ENCODE measurements around the gene LRP5. TPM values are rescaled to one million over a fixed set of nuclear protein-coding genes. Genes with fewer than 3 reads are reported as not detected.

Gene LRP5
- total RNA-seq, 2 donors from 2014 or later = 48.3 to 57.1 TPM

GRCh38 chr11:68481579-68482240 lies 169.3 kb downstream of the LRP5 start:
- no peaks in the 10 kb centered on the region for H3K9me3 ChIP-seq
- peaks cover 9% of the 10 kb centered on the region for H3K4me1 ChIP-seq (replicated peaks)
- H3K27ac ChIP-seq = no peak overlapping the region
- DNase-seq (ENCODE audit: low spot score) = no peak
- no peaks in the 10 kb centered on the region for H3K27me3 ChIP-seq (replicated peaks; ENCODE audit: insufficient read depth)
- H3K4me3 ChIP-seq = no peak overlapping the region
- 69% methylated on average over 6 of the region's 6 CpGs for WGBS
- intact Hi-C loops (cut with DNase I) = no loop called here
- no peaks in the 10 kb centered on the region for H3K36me3 ChIP-seq
- TF ChIP-seq POLR2A (IDR thresholded peaks at IDR 0.05) = no peak
- TF ChIP-seq, protein P1, sequence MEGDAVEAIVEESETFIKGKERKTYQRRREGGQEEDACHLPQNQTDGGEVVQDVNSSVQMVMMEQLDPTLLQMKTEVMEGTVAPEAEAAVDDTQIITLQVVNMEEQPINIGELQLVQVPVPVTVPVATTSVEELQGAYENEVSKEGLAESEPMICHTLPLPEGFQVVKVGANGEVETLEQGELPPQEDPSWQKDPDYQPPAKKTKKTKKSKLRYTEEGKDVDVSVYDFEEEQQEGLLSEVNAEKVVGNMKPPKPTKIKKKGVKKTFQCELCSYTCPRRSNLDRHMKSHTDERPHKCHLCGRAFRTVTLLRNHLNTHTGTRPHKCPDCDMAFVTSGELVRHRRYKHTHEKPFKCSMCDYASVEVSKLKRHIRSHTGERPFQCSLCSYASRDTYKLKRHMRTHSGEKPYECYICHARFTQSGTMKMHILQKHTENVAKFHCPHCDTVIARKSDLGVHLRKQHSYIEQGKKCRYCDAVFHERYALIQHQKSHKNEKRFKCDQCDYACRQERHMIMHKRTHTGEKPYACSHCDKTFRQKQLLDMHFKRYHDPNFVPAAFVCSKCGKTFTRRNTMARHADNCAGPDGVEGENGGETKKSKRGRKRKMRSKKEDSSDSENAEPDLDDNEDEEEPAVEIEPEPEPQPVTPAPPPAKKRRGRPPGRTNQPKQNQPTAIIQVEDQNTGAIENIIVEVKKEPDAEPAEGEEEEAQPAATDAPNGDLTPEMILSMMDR (IDR thresholded peaks at IDR 0.05) = no peak
- no peak for TF ChIP-seq POLR2AphosphoS5 (IDR thresholded peaks at IDR 0.05)

- intact Hi-C loops (cut with DNase I) = no loop called here
- Histone ChIP-seq H3K4me1 (replicated peaks) (no peaks in the 10 kb centered on the region), H3K36me3 (no peaks in the 10 kb centered on the region), H3K27ac (no peak overlapping the region), H3K9me3 (no peaks in the 10 kb centered on the region), H3K4me3 (no peak overlapping the region), H3K27me3 (replicated peaks; ENCODE audit: insufficient read depth) (no peaks in the 10 kb centered on the region)
- 92% methylated on average over 1 of the region's 1 CpG for WGBS
- TF ChIP-seq POLR2A (IDR thresholded peaks at IDR 0.05) (no peak), POLR2AphosphoS5 (IDR thresholded peaks at IDR 0.05) (no peak)
- TF ChIP-seq, protein P1 (IDR thresholded peaks at IDR 0.05) = no peak
- DNase-seq (ENCODE audit: low spot score) = no peak
Measured at GRCh38 chr11:68488623-68489022, 176.2 kb downstream of the LRP5 start.

DNA sequence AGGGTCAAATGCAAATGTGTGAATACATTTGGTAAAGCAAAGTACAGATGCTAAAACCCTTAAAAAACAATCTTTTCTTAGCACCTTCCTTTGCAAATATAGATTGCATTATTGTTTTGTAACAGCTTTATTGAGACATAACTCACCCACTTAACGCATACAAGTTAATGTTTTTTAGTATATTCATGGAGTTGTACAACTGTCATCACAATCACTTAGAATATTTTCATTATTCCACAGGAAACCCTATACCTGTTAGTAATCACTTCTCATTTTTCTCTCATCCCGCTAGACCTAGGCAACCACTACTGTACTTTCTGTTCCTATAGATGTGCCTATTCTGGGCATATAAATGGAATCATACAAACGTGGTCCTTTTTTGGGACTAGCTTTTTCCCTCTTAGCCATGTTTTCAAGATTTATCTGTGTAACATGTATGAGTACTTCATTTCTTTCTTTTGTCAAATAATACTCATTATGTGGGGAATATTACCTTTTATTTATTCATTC lies 182.9 kb downstream of the LRP5 start:
- WGBS = 64% methylated on average over 3 of the region's 3 CpGs
- TF ChIP-seq, protein P1 (IDR thresholded peaks at IDR 0.05) = no peak
- TF ChIP-seq POLR2AphosphoS5 (IDR thresholded peaks at IDR 0.05) (no peak), POLR2A (IDR thresholded peaks at IDR 0.05) (no peak)
- Histone ChIP-seq H3K36me3 (no peaks in the 10 kb centered on the region), H3K4me1 (replicated peaks) (no peaks in the 10 kb centered on the region), H3K9me3 (no peaks in the 10 kb centered on the region), H3K27ac (no peak overlapping the region), H3K4me3 (no peak overlapping the region), H3K27me3 (replicated peaks; ENCODE audit: insufficient read depth) (no peaks in the 10 kb centered on the region)
- intact Hi-C loops (cut with DNase I) = no loop called here
- DNase-seq (ENCODE audit: low spot score) = no peak

DNA sequence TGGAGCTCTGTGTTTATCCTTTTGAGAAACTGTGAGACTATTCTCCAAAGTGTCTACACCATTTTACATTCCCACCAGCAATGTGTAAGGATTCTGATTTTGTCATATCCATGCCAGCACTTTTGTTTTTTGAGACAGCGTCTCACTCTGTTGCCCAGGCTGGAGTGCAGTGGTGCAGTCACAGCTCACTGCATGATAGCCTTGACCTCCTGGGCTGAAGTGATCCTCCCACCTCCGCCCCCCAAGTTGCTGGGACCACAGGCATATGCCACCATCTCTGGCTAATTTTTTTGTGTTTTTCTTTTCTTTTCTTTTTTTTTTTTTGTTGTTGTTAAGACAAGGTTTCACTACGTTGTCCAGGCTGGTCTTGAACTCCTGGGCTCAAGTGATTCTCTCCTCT lies 183.5 kb downstream of the LRP5 start:
- H3K4me3 ChIP-seq = no peak overlapping the region
- TF ChIP-seq, protein P1 (IDR thresholded peaks at IDR 0.05) = no peak
- TF ChIP-seq POLR2AphosphoS5 (IDR thresholded peaks at IDR 0.05) (no peak), POLR2A (IDR thresholded peaks at IDR 0.05) (no peak)
- H3K27ac ChIP-seq = no peak overlapping the region
- H3K27me3 ChIP-seq (replicated peaks; ENCODE audit: insufficient read depth) = no peaks in the 10 kb centered on the region
- H3K36me3 ChIP-seq = no peaks in the 10 kb centered on the region
- H3K4me1 ChIP-seq (replicated peaks) = no peaks in the 10 kb centered on the region
- intact Hi-C loops (cut with DNase I) = no loop called here
- no peak for DNase-seq (ENCODE audit: low spot score)
- no peaks in the 10 kb centered on the region for H3K9me3 ChIP-seq
- WGBS = 83% methylated on average over 3 of the region's 3 CpGs

- Histone ChIP-seq H3K4me1 (replicated peaks) (no peaks in the 10 kb centered on the region), H3K9me3 (no peaks in the 10 kb centered on the region), H3K27ac (no peak overlapping the region), H3K27me3 (replicated peaks; ENCODE audit: insufficient read depth) (no peaks in the 10 kb centered on the region), H3K36me3 (no peaks in the 10 kb centered on the region), H3K4me3 (no peak overlapping the region)
- WGBS = 85% methylated on average over 2 of the region's 2 CpGs
- intact Hi-C loops (cut with DNase I) = no loop called here
- DNase-seq (ENCODE audit: low spot score) = no peak
- TF ChIP-seq, protein P1 (IDR thresholded peaks at IDR 0.05) = no peak
- TF ChIP-seq POLR2AphosphoS5 (IDR thresholded peaks at IDR 0.05) (no peak), POLR2A (IDR thresholded peaks at IDR 0.05) (no peak)
Measured at GRCh38 chr11:68497761-68498160, 185.4 kb downstream of the LRP5 start.
